Glomerular visceral epithelial cell (primary cell): ENCODE results near the gene SLC22A14.
"Not testable (repeated sequence)": the region's sequence is repeated elsewhere in the genome, so short reads cannot be mapped to it uniquely, and the experiment has no call there.

ENCODE experiments used
- DNase-seq: peaks from one replicate; pipeline ENCODE4 v3.0.0-alpha.2; 2016; ENCODE audit errors: extremely low spot score

The SLC22A14 gene

DNA sequence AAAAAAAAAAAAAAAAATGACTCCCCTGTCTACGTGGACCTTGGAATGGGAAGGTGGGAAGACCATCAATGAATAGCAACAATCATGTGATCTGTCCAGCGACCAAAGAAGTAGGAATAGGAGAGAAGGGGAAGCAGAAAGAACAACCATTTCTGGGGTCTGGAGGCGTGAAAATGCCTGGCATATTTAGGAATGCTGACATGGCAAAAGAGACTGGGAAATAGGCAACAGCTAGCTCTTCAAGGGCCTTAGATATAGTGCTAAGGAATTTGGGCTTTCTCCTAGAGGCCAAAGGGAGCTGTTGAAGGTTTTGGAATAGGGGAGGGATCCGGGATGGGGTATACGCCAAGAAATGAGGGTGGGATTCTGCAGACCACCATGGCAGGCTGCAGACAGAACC, 10.5 kb upstream of the SLC22A14 start:
- no peak for DNase-seq

DNA sequence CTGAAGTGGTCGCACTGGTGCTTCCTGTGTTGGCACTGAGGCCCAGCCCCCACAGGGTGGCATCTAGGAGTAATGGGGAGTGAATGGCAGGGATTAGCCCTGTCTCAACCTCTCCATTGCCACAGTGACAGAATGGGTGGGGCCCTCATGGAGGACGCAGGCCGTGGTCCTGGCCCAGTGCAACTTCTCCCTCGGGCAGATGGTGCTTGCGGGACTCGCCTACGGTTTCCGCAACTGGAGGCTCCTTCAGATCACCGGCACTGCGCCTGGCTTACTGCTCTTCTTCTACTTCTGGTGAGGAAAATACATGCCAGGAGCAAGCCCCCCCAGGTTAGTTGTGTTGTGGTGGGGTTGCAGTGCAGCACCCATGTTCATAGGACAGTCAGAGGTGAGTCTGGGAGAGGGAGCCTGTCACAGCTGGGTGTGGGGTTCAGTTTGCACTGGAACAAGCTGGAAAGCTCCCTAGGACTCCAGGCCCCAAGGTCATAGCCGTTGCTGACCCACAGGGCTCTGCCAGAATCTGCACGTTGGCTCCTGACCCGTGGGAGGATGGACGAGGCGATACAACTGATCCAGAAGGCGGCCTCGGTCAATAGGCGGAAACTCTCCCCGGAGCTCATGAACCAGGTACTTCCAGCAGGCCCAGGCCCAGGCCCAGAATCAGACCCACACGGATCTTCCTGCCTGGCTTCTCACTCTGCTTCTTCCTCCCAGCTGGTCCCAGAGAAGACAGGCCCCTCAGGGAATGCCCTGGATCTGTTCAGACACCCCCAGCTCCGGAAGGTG, 7.0 kb upstream of the SLC22A14 start:
- DNase-seq = no peak

DNA sequence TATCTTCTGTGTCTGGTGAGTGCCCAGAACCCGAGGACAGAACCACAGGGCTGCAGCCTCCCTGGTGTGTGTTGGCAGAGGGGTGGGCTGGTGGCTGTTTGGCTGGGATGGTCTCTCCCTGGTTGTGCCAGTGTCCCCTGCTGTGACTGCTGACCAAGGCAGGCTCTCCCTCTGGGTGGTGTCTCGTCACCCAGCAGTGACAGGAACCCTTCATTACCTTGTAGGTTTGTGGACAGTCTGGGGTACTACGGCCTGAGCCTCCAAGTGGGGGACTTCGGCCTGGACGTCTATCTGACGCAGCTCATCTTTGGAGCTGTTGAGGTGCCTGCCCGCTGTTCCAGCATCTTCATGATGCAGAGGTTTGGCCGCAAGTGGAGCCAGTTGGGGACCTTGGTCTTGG, 6.4 kb upstream of the SLC22A14 start:
- no peak for DNase-seq

GRCh38 chr3:38276081-38276916, 5.8 kb upstream of the SLC22A14 start:
- no peak for DNase-seq

DNA sequence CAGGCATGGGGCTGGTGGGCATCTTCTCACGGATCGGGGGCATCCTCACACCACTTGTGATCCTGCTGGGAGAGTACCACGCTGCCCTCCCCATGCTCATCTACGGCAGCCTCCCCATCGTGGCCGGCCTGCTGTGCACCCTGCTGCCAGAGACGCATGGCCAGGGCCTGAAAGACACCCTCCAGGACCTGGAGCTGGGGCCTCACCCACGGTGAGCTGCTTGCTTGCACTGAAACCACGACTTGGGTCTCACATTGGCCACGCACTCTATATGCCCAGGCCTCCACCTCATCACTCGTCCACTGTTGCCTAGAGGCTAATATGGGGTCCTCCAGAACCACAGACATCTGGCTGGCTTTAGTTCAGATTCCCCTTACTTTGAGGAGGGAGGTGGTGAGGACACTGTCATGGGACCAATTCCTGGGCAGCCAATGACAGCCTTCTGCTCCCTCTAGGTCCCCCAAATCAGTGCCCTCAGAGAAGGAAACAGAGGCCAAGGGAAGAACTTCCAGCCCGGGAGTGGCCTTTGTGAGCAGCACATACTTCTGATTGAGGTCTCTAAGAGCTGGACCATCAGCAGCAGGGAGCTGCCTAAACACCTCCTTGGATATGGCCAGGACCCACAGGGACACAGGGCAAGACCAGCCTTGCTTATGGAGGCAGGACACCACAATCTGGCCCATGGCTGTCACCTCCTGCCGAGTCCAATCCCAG, 5.0 kb upstream of the SLC22A14 start:
- no peak for DNase-seq

- no peak for DNase-seq
Observed at GRCh38 chr3:38278841-38279240, 3.3 kb upstream of the SLC22A14 start.

GRCh38 chr3:38283810-38284755, 2.0 kb downstream of the SLC22A14 start:
- DNase-seq = no peak

DNA sequence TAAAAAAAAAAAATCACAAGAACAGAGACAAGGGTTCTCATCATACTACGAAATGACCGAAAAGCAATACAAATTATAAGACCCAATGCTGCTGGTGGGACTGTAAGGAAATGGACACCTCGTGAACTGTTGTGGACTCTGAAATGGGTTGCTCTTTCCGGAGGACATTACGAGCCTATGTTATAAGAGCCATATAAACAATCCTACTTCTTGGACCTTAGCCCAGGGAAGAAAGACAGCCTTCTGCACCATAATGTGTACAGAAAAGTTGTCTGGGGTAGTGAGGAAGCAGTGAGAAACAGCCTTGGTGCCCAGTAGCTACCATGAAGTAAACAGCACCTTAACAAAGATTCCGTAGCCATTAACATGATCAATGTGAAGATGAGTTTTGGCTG, 2.7 kb downstream of the SLC22A14 start:
- no peak for DNase-seq

DNA sequence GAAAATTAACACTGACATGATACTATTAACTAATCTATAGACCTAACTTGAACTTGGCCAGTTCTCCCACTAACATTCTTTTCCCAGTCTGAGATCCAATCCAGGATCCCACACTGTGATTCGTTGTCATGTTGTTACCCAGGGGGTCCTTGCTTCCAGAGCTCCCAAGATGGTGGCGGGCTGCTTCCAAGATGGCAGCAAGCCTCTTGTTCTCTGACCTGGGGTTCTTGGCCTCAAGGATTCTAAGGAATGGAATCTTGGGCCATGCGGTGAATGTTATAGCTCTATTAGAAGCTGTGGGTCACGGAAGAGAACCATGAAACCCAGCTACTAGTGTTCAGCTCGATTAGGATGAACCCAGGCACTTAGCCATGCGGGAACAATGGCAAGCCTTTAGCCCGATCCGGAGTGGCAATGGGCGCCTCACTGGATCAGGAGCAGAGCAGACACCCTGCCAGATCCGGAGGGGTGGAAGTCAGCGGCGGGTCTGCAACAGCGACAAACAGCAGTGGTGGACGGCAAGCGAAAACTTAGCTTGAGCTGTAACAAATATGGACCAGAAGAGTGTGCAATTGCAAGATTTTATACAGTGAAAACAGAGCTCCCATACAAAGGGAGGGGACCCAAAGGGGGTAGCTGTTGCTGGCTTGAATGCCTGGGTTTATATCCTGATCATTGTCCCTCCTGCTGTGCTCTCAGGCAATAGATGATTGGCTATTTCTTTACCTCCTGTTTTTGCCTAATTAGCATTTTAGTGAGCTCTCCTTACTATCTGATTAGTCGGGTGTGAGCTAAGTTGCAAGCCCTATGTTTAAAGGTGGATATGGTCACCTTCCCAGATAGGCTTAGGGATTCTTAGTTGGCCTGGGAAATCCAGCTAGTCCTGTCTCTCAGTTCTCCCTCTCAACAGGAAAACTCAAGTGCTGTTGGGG, 7.5 kb downstream of the SLC22A14 start:
- not testable (repeated sequence) for DNase-seq

DNA sequence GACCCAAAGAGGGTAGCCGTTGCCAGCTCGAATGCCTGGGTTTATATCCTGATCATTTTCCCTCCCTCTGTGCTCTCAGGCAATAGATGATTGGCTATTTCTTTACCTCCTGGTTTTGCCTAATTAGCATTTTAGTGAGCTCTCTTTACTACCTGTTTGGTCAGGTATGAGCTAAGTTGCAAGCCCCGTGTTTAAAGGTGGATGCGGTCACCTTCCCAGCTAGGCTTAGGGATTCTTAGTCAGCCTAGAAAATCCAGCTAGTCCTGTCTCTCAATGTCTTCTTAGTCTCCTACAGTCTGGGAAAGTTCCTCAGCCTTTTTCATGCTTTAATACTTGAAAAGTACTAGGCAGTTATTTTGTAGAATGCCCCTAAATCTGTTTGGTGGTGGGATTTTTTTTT, 15.0 kb downstream of the SLC22A14 start:
- DNase-seq = not testable (repeated sequence)

GRCh38 chr3:38297537-38297936, 15.4 kb downstream of the SLC22A14 start:
- DNase-seq = no peak

GRCh38 chr3:38297947-38298711, 16.0 kb downstream of the SLC22A14 start:
- DNase-seq = no peak

DNA sequence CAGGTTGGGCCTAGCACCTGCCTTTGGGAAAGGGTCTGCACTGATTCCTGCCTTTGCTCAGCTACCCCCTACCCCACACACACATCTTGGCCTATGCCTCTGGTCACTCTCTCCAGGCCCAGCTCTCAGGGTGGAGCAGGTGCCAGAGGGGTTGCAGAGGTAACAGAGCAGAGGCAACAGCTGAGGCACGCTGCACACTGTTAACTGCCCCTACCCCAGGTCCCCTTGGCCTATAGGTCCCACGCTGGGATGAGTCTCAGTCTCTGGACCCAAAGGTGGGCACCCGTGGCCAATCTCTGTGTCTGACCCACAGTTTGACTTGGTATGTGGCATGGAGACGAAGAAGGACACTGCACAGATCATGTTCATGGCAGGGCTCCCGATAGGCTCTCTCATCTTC, 24.8 kb downstream of the SLC22A14 start:
- no peak for DNase-seq

- DNase-seq = no peak
Observed at GRCh38 chr3:38307599-38307998, 25.5 kb downstream of the SLC22A14 start.

- no peak for DNase-seq
Observed at GRCh38 chr3:38308456-38308855, 26.4 kb downstream of the SLC22A14 start.

GRCh38 chr3:38311476-38311875, 29.4 kb downstream of the SLC22A14 start:
- DNase-seq = no peak

DNA sequence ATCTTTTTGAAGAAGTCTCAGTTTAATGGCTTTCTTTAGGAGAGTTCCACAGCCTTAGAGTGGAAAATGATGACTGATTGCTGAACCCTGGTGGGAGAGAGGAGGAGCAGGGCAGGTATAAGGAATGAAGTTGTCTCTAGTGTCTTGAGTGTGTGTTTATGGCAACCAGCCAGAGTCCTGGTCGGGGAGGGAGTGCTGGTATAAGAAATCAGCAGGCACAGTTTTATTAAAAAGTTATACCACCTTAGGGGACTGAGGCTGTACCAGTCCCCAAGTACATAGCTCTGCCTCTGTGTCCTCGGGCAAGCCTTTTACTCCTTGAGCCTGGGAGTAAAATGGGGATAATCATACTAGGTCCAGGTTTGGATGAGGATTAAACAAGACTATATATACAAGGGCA, 29.8 kb downstream of the SLC22A14 start:
- DNase-seq = no peak

DNA sequence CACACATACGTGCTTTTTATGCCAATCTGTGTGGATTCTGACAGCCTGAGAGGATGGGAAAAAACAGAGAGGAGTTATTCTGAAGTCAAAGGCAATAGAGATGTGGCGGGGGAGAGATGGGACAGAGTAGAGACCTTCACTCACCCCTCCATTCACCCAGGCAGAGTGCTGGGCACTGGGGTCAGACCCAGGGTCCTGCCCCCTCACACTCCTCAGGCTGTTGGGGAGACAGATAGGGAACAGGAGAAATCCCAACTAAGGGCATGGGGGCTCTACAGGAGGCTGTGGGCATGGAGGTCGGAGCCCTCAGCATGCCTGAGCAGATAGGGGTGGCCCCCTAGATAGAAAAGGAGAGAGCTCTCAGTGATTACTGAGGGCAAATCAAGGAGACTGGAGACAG, 30.3 kb downstream of the SLC22A14 start:
- no peak for DNase-seq

DNA sequence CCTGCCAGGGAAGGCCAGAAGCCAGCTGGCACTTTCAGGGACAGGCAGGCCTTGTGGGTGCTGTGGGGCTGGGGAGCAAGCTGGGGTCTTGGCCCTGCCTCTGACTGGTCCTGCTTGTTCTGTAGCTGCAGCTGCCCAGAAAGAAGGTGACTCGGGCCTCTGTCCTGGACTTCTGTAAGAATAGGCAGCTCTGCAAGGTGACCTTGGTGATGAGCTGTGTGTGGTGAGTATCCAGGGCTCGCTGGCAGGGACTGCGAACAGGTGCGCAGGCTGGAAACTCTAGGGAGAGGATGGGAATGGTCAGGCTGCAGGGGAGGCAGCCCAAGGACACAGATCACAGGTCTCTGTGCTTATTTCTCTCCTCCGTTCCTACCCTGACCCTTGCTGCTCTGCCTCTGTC, 31.2 kb downstream of the SLC22A14 start:
- no peak for DNase-seq
